K562 (cell line): ENCODE results near the gene ARID3A. TPM values are rescaled to one million over a fixed set of nuclear protein-coding genes. Genes with fewer than 3 reads are reported as not detected.

Experiments used
- CEBPZ ChIP-seq: fragments of 150-350 bp; IDR thresholded peaks from 2 replicates; pipeline ENCODE4 v1.6.1; 2014; ENCODE audit warnings: low read depth, mild to moderate bottlenecking, low read length, borderline replicate concordance
- CXXC5 ChIP-seq: fragments of 250-450 bp; sonication (Bioruptor Pico); IDR thresholded peaks from 2 replicates; pipeline ENCODE4 v1.8.0; 2022; ENCODE audit warnings: inconsistent platforms, mild to moderate bottlenecking, moderate library complexity
- ELF2 ChIP-seq: fragments of 250-450 bp; sonication (Bioruptor Pico); IDR thresholded peaks from 2 replicates; pipeline ENCODE4 v1.5.0; 2021; ENCODE audit warnings: mild to moderate bottlenecking
- FUS ChIP-seq: fragments of 200-400 bp; formaldehyde crosslinking; optimal IDR thresholded peaks from 2 replicates; pipeline ENCODE3; 2017; ENCODE audit warnings: low read depth, low read length
- MGA ChIP-seq: fragments of 450-650 bp; IDR thresholded peaks from 2 replicates; pipeline ENCODE4 v1.6.1; 2016; ENCODE audit warnings: mild to moderate bottlenecking, moderate library complexity
- MNT ChIP-seq, 2 experiments: fragments of 450-650 bp; conservative IDR thresholded peaks; 2 replicates each; pipeline ENCODE4 v1.6.1; 2017; ENCODE audit warnings: mild to moderate bottlenecking in 2 of 2, moderate library complexity in 2 of 2
- NR4A1 ChIP-seq, 2 experiments: fragments of 250-450 bp in 1 of 2; fragments of 450-650 bp in 1 of 2; sonication (Bioruptor Pico) in 1 of 2; IDR thresholded peaks; 2 replicates each; pipeline versions ENCODE4 v1.4.0 to v1.6.1; 2016 to 2020; ENCODE audit warnings: mild to moderate bottlenecking in 2 of 2, missing compliant biosample characterization in 1 of 2, missing genetic modification characterization in 1 of 2, moderate library complexity in 1 of 2
- POLR2A ChIP-seq: fragments of 450-650 bp; conservative IDR thresholded peaks from 2 replicates; pipeline ENCODE4 v1.6.1; 2016
- SMAD3 ChIP-seq: fragments of 450-650 bp; formaldehyde crosslinking; conservative IDR thresholded peaks from 2 replicates; pipeline ENCODE4 v1.4.0; 2020; ENCODE audit warnings: mild to moderate bottlenecking
- TCF7L2 ChIP-seq: fragments of 150-350 bp; IDR thresholded peaks from 2 replicates; pipeline ENCODE4 v1.6.1; 2016; ENCODE audit warnings: low read depth, mild to moderate bottlenecking, low read length, moderate library complexity
- polyA plus RNA-seq, 8 experiments: library from polyadenylated mRNA; depleted of rRNA in 4 of 8; stranded (reverse) in 5 of 8; unstranded in 3 of 8; fragments of >200 nt; fragmentation: Nextera tagmentation in 2 of 8; fragmentation: Illumina TruSeq in 1 of 8; extraction: Ambion mirVana in 2 of 8; extraction: Trizol in 1 of 8; gene quantifications; 2 replicates each; pipeline versions ENCODE4 v1.2.1 to v1.2.3, GENCODE V29; 2011 to 2014; ENCODE audit warnings: inconsistent platforms in 1 of 8, missing spikeins in 1 of 8
- total RNA-seq, 7 experiments: library from RNA; depleted of rRNA in 6 of 7; stranded (reverse); fragments of >200 nt in 6 of 7; fragmentation: Illumina TruSeq in 2 of 7; extraction: Trizol in 2 of 7; gene quantifications; 2 replicates each; pipeline versions ENCODE4 v1.2.1 to v1.2.3, GENCODE V29; 2011 to 2021; ENCODE audit warnings: low replicate concordance in 1 of 7

The ARID3A gene
- total and polyA plus RNA-seq, 9 of the 15 experiments (the other 6 are each of a cell fraction or from before 2014, with no cell fraction given) = 1.4 to 118 (median 31.2) TPM

GRCh38 chr19:913080-913748 lies 12.6 kb upstream of the ARID3A start, which contains the start of gene R3HDM4 (continued):
- TF ChIP-seq MGA = no peak
- no peak for TF ChIP-seq CXXC5 (CRISPR knock-in tag)
- no peak for TF ChIP-seq TCF7L2
- no peak for TF ChIP-seq NR4A1 (CRISPR knock-in tag; IDR thresholded peaks at IDR 0.05)
- no peak for TF ChIP-seq NR4A1 (tag; IDR thresholded peaks at IDR 0.05)
- TF ChIP-seq MNT (conservative IDR thresholded peaks at IDR 0.05) = no peak
- no peak for TF ChIP-seq FUS
- TF ChIP-seq CEBPZ = no peak
- no peak for TF ChIP-seq ELF2 (CRISPR knock-in tag)
- TF ChIP-seq SMAD3 (CRISPR knock-in tag) = no peak
- TF ChIP-seq POLR2A = 0 out of 2 replicates have a peak, but pooled peaks have one; percentile 35
